ENCODE results near the gene BTNL9.
"Not testable (repeated sequence)": the region's sequence is repeated elsewhere in the genome, so short reads cannot be mapped to it uniquely, and the experiment has no call there.

Gene BTNL9

GRCh38 chr5:181063514-181063913 is 23.4 kb downstream of the BTNL9 start:
- DNase-seq: no peak

GRCh38 chr5:181064987-181065386 is 24.9 kb downstream of the BTNL9 start:
- no peak for DNase-seq

GRCh38 chr5:181069767-181070491 is 29.9 kb downstream of the BTNL9 start:
- no peak for DNase-seq

GRCh38 chr5:181070523-181070922 is 30.5 kb downstream of the BTNL9 start:
- no peak for DNase-seq

GRCh38 chr5:181071257-181071656 is 31.2 kb downstream of the BTNL9 start:
- DNase-seq: no peak

- DNase-seq: no peak
Observed at GRCh38 chr5:181076920-181077319, 36.9 kb downstream of the BTNL9 start.

- DNase-seq: no peak
Observed at GRCh38 chr5:181081989-181082388, 41.9 kb downstream of the BTNL9 start.

- DNase-seq: no peak
Observed at GRCh38 chr5:181084621-181085195, 44.6 kb downstream of the BTNL9 start.

- no peak for DNase-seq
Observed at GRCh38 chr5:181086026-181086883, 46.2 kb downstream of the BTNL9 start.

GRCh38 chr5:181086884-181087205 is 46.8 kb downstream of the BTNL9 start:
- DNase-seq: no peak

GRCh38 chr5:181087309-181087708 is 47.2 kb downstream of the BTNL9 start:
- no peak for DNase-seq

- DNase-seq: no peak
Observed at GRCh38 chr5:181088289-181088688, 48.2 kb downstream of the BTNL9 start.

GRCh38 chr5:181092428-181092827 is 52.4 kb downstream of the BTNL9 start:
- no peak for DNase-seq

GRCh38 chr5:181095162-181095561 is 55.1 kb downstream of the BTNL9 start:
- not testable (repeated sequence) for DNase-seq

- DNase-seq: not testable (repeated sequence)
Observed at GRCh38 chr5:181096721-181097382, 56.8 kb downstream of the BTNL9 start.

- not testable (repeated sequence) for DNase-seq
Observed at GRCh38 chr5:181097383-181097753, 57.3 kb downstream of the BTNL9 start.

GRCh38 chr5:181097759-181098491 is 57.9 kb downstream of the BTNL9 start:
- DNase-seq: not testable (repeated sequence)

- DNase-seq: peak in 1 of 6 experiments; percentile 22
Observed at GRCh38 chr5:181098762-181099601, 58.9 kb downstream of the BTNL9 start.

GRCh38 chr5:181099602-181100086 is 59.6 kb downstream of the BTNL9 start:
- DNase-seq: no peak

GRCh38 chr5:181100121-181100875 is 60.2 kb downstream of the BTNL9 start:
- peak in 1 of 6 experiments; percentile 8 for DNase-seq

Data from stimulated activated naive CD4-positive, alpha-beta T cell (primary cell).